Spinal cord (tissue), 10 donors: Measurements from ENCODE around the gene NPY4R. TPM values are rescaled to one million over a fixed set of nuclear protein-coding genes. Genes with fewer than 3 reads are reported as not detected.
"Not testable (repeated sequence)": the region's sequence is repeated elsewhere in the genome, so short reads cannot be mapped to it uniquely, and the experiment has no call there.

Experiments used
- DNase-seq, 6 donors: peaks; one replicate each; pipeline versions ENCODE4 v3.0.0 to v3.0.0-alpha.2; 2013 to 2015; ENCODE audit warnings: low spot score in 6 of 6, low read depth in 4 of 6
- H3K27ac ChIP-seq: one replicate; pipeline ENCODE4 v1.5.1; 2013; ENCODE audit warnings: low read depth, low read length, control low read depth
- H3K27me3 ChIP-seq: one replicate; pipeline ENCODE4 v1.6.1; 2013; ENCODE audit warnings: low read length; ENCODE audit not compliant: control insufficient read depth, insufficient read depth
- H3K36me3 ChIP-seq: one replicate; pipeline ENCODE4 v1.6.1; 2013; ENCODE audit warnings: low read length; ENCODE audit not compliant: control insufficient read depth, insufficient read depth
- H3K4me1 ChIP-seq: one replicate; pipeline ENCODE4 v1.6.1; 2013; ENCODE audit warnings: low read length; ENCODE audit not compliant: control insufficient read depth, insufficient read depth
- H3K4me3 ChIP-seq: one replicate; pipeline ENCODE4 v1.5.1; 2013; ENCODE audit warnings: low read depth, low read length, control low read depth
- H3K9me3 ChIP-seq: one replicate; pipeline ENCODE4 v1.6.1; 2013; ENCODE audit warnings: low read length; ENCODE audit not compliant: control insufficient read depth, insufficient read depth
- WGBS: methylation state at CpG from one replicate; pipeline ENCODE4 v1.1.5; 2013; ENCODE audit warnings: missing lambda C conversion rate; ENCODE audit not compliant: insufficient coverage; 5-methylcytosine and 5-hydroxymethylcytosine counted together
- polyA plus RNA-seq, 2 donors: library from polyadenylated mRNA; unstranded; fragments of 120-200 nt; gene quantifications; one replicate each; pipeline ENCODE4 v1.2.1, GENCODE V29; 2013; ENCODE audit not compliant: insufficient read length in 2 of 2
- total RNA-seq, 2 donors: library from RNA; depleted of rRNA in 1 of 2; stranded (reverse); fragments of 120-200 nt in 1 of 2; fragments of >200 nt in 1 of 2; gene quantifications; one replicate each; pipeline versions ENCODE4 v1.2.3 to v1.2.4, GENCODE V29; 2013 to 2014
- donor health status: healthy.

The NPY4R gene
- total and polyA plus RNA-seq, 4 donors = 0.24 to 0.63 (median 0.30) TPM; not detected in 1

DNA sequence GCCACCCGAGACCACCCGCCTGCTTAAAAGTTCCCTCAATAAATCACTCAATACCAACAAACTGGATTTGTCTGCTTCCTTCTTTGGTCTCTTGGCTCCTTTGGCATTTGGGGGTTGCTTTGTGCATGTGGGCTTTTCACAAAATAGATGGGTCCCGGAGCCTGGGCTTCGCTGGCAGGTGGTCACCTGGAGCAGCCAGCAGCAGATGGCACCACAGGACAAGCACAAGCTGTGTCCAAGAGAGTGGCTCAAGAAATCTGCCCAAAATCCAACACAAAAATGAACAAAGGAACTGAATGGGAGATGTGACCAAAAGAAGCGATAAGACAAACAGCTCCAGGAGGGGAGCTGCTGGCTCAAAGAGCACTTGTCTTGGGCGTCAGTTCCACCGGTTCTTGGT lies 6.2 kb downstream of the NPY4R start:
- DNase-seq, H3K4me1 ChIP-seq, H3K9me3 ChIP-seq, H3K27ac ChIP-seq, H3K4me3 ChIP-seq, H3K27me3 ChIP-seq, H3K36me3 ChIP-seq: not testable (repeated sequence)
- no CpG with 5 or more reads among the region's 7 CpGs for WGBS

DNA sequence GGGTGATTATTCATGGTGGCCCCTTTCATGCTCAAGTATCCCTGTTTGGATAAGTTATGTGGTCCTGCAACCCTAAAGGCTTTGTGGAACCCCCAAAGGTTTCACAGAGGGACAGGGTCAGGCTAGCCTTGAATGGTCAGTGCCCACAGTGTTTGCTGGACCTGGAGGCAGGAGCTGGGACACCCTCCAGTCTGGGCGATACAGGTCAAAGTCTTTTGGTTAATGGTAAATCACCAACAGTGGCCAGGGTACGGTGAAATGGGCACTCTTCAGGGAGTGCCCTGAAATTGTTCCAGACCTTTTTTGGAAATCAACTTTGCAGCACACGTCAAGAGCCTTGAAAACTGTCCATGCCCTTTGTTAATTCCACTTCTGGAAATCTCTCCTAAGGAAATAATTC lies 8.7 kb downstream of the NPY4R start:
- not testable (repeated sequence) for H3K4me1 ChIP-seq, H3K27ac ChIP-seq, H3K27me3 ChIP-seq, H3K9me3 ChIP-seq, DNase-seq, H3K4me3 ChIP-seq, H3K36me3 ChIP-seq
- no CpG with 5 or more reads among the region's 3 CpGs for WGBS

DNA sequence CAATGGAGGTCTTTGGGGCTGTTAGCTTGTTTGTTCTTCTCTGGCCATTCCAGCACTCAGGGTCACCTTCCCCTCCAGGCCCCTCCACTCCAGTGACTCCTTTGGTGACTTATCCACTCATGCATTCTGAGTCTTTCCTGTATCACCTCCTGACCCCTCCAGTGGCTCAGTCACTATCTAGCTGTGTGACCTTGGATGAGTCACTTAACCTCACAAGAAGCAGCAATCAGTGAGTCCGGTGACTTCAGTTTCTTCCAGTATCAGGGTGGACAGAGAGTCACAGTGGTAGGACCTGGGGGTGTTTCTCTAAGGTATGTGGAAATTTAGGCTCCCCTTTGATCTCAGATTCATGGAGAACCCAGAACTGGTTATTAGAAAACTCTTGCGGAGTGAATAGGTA lies 9.8 kb downstream of the NPY4R start:
- H3K27me3 ChIP-seq, H3K4me3 ChIP-seq, H3K4me1 ChIP-seq, H3K9me3 ChIP-seq, H3K36me3 ChIP-seq, DNase-seq, H3K27ac ChIP-seq: not testable (repeated sequence)
- WGBS = no CpG with 5 or more reads among the region's 2 CpGs

DNA sequence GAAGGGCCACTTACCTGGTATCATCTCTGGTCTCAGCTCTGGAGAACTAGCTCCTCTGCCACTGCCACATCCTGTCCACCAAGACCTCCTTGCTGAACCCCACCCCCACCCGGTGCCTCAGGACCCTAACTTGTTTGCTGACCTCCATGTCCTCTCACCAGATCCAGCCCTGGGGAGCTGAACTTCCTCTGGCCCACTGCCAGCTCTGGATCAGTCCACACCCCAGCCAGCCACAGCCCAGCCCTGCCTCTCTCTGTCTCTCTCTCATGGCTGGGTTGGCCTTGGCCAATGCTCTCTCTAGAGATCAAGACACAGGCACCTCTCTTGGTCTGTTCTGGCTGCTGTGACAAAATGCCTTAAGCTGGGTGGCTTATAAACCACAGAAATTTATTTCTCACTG lies 14.4 kb downstream of the NPY4R start:
- H3K36me3 ChIP-seq, H3K27me3 ChIP-seq, H3K27ac ChIP-seq, H3K9me3 ChIP-seq, DNase-seq, H3K4me1 ChIP-seq, H3K4me3 ChIP-seq: not testable (repeated sequence)
- WGBS = no CpG with 5 or more reads among the region's 1 CpG

DNA sequence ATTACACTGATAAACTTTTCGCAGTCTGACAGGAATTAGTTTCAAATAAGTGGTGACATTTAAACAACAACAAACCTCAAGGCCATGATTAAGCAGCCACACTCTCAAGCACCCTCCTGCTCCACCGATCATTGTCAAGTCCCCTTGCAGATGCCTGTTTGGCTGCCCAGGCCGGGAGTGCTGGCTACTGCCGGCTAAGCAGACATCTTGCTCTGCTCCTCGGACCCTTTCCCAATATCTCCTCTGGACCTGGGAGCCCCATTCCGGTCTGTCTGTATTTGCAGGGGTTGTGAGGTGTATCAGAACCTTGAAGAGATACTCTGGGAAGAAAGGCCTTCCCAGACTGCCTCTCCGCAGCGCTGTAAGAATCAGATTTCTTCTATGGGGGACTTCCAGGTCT lies 14.9 kb downstream of the NPY4R start:
- not testable (repeated sequence) for H3K27me3 ChIP-seq, H3K4me3 ChIP-seq, H3K9me3 ChIP-seq, H3K36me3 ChIP-seq, H3K4me1 ChIP-seq, H3K27ac ChIP-seq
- WGBS = 43% methylated on average over 2 of the region's 8 CpGs
- DNase-seq = peak in 1 of 6 donors; percentile 8

DNA sequence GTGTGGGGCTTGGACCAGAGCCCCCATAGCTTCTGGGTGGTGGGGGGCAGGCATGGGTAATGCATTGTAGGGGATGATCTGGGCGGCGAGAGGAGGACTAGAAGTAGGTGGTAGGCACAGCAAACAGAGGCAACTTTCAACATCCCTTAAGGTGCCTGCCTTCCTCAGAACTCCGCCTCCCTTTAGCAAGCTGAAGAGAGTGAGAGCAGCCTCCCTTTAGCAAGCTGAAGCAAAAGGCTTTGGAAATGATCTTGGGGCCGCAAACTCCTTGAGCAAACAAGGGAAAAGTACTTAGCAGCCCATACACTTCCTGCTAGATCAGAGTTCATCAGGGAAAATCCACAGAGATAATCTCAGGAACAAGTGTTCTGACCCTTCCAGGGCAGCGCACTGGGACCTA lies 18.3 kb downstream of the NPY4R start:
- H3K36me3 ChIP-seq, H3K9me3 ChIP-seq, H3K27ac ChIP-seq, H3K4me1 ChIP-seq, DNase-seq, H3K4me3 ChIP-seq, H3K27me3 ChIP-seq: not testable (repeated sequence)
- no CpG with 5 or more reads among the region's 5 CpGs for WGBS

DNA sequence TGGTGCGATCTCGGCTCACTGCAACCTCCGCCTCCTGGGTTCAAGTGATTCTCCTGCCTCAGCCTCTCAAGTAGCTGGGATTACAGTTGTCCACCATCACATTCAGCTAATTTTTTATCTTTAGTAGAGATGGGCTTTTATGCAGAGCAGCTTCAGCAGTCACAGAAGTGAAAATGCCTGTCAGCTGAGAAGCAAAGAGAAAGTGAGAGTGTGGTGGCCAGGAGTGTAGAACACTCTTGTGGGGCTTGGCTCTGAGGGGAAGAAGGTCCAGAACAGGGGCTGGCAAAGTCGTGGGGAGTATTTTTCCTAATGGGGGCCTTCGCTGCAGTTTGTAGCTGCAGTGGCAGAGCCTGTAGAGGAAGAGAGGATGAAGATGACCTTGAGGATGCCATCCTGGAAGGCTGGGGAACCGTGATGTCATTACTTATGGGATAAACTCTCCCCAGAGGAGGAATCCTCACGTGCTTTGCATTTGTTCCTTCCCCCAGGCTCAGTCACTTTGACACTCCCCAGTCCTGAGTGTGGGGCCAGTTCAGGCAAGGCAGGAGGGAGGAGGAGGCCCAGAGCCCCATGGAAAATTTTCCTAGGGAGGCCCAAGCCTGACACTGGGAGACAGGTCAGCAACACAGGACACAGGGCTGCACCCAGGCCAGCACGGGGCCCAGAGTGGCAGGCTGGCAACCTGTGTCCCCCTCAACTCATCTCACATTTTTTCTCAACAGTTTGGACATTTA lies 20.2 kb downstream of the NPY4R start:
- H3K4me3 ChIP-seq, H3K9me3 ChIP-seq, H3K27me3 ChIP-seq, H3K27ac ChIP-seq, H3K36me3 ChIP-seq, H3K4me1 ChIP-seq, DNase-seq: not testable (repeated sequence)
- WGBS = no CpG with 5 or more reads among the region's 8 CpGs

DNA sequence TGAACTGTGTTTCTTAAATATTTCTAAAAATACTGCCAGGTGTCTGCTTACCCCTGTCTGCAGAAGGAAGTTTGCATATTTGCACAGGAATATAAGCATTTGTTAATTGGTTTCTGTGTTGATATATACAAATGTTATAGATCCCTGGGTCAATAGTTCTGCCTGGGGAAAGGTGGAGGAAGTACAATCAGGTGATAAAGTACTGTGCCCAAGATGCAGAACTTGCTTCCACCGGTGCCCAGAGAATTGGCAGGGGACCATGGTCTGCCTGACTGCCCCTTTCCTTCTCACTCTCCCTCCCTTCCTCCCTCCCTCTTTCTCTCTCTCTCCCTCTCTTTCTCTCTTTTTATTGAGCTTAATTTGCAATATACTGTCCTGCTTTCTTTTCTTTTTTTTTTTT lies 22.3 kb downstream of the NPY4R start:
- not testable (repeated sequence) for DNase-seq, H3K4me1 ChIP-seq, H3K27ac ChIP-seq, H3K36me3 ChIP-seq, H3K27me3 ChIP-seq, H3K9me3 ChIP-seq, H3K4me3 ChIP-seq
- no CpG with 5 or more reads among the region's 1 CpG for WGBS

DNA sequence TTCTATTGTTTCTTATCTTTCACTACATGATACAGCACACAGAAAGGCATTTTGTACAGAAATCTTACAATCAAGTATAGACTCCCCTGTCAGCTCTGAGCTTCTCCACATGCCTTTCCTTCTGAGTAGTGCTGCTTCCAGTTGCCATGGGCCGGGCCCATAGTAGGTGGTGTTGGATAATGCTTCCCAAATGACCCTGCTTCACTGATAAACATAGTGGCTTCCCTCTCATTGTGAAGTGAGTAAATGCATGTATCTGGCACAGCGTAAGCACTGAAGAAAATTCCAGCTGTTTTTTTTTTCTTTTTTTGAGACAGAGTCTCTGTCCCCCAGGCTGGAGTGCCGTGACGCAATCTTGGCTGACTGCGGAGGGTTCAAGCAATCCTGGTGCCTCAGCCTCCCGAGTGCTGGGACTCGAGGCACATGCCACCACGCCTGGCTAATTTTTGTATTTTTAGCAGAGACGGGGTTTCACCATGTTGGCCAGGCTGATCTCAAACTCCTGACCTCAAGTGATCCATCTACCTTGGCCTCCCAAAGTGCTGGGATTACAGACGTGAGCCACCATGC lies 23.0 kb downstream of the NPY4R start:
- not testable (repeated sequence) for H3K4me1 ChIP-seq, H3K9me3 ChIP-seq, H3K27ac ChIP-seq, H3K27me3 ChIP-seq, H3K4me3 ChIP-seq, H3K36me3 ChIP-seq
- peak in 1 of 6 donors; percentile 2 for DNase-seq
- 80% methylated on average over 4 of the region's 10 CpGs for WGBS

DNA sequence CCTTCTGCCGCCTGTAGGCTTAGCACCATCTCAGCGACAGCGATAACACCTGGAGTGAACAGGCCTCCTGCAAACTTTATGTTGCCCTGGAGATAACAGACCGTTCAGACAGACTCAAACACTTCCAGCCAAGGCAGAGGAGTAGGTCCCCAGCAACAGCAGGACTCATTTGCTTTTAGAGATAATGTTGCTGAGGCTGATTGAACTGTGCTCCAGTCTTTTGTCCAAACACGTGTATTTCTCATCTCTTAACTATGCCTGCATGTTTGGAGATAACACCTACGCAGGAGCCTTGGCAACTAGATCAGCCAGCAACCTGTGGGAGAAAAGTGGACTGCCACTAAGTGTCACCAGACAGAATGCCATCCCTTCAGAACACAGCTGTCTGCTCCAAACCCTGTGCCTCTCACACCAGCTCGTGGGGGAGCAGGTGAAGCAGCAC lies 23.9 kb downstream of the NPY4R start:
- 27% methylated on average over 2 of the region's 7 CpGs for WGBS
- H3K9me3 ChIP-seq, H3K36me3 ChIP-seq, H3K4me1 ChIP-seq, H3K27me3 ChIP-seq, H3K4me3 ChIP-seq, H3K27ac ChIP-seq: not testable (repeated sequence)
- peak in 2 of 6 donors; percentile 4 to 11 for DNase-seq
